NCI-H226 (cell line): ENCODE data around the gene PHACTR4.
"Not testable (repeated sequence)": the region's sequence is repeated elsewhere in the genome, so short reads cannot be mapped to it uniquely, and the experiment has no call there.

ENCODE experiments used
- DNase-seq: peaks from one replicate; pipeline ENCODE4 v3.0.0-alpha.2; 2015

Gene PHACTR4

GRCh38 chr1:28534671-28535070, 165.1 kb downstream of the PHACTR4 start:
- DNase-seq, result no peak

- no peak for DNase-seq
Measured at GRCh38 chr1:28535180-28535579, 165.6 kb downstream of the PHACTR4 start.

- no peak for DNase-seq
Measured at GRCh38 chr1:28537457-28538199, 168.1 kb downstream of the PHACTR4 start.

- DNase-seq, result no peak
Measured at GRCh38 chr1:28538286-28538685, 168.7 kb downstream of the PHACTR4 start.

GRCh38 chr1:28540651-28541050, 171.1 kb downstream of the PHACTR4 start:
- DNase-seq, result no peak

- DNase-seq, result not testable (repeated sequence)
Measured at GRCh38 chr1:28541414-28542015, 172.0 kb downstream of the PHACTR4 start.

- no peak for DNase-seq
Measured at GRCh38 chr1:28545246-28545628, 175.7 kb downstream of the PHACTR4 start.

GRCh38 chr1:28548318-28548717, 178.8 kb downstream of the PHACTR4 start:
- no peak for DNase-seq
